ENCODE measurements around the gene MRPS34.

DNA sequence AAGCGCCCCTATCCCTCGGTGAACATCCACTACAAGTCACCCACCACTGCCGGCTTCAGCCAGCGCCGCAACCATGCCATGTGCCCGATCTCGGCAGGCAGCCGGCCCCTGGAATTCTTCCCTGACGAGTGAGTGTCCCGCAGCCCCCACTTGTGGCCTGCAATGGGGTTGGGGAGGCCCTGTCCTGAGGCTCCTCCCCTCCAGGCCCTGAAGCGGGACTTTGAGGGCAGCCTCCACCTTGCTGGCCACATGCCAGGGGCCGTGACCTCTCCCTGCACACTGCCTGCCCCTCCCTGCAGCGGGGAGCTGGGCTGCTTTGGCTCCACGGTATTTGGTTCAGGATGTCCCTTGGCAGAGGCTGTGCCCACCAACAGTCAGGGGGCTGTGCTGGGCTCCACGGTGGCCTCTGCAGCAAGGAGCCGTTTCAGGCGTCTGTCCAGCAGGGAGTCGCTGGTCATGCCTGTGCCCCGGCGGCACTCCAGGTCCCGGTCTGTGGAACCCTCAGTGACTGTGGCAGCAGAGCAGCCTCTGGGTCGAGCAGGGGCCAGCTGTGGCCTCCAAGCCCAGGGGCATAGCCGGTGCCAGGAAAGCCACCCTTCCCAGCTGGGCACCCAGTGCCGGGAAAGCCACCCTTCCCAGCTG is 9.9 kb downstream of the MRPS34 start:
- TF ChIP-seq MEF2A (IDR thresholded peaks at IDR 0.05; ENCODE audit: insufficient read depth, low read depth, low read length) (no peak), NRF1 (conservative IDR thresholded peaks at IDR 0.05; ENCODE audit: low read depth, low read length) (no peak), ZNF217 (IDR thresholded peaks at IDR 0.05) (no peak), EZH2 (IDR thresholded peaks at IDR 0.05; ENCODE audit: borderline replicate concordance, control insufficient read depth, low read depth, low read length) (no peak), POLR2AphosphoS5 (IDR thresholded peaks at IDR 0.05; ENCODE audit: low read length) (no peak), HDGF (IDR thresholded peaks at IDR 0.05) (no peak), NBN (IDR thresholded peaks at IDR 0.05) (no peak), KDM1A (IDR thresholded peaks at IDR 0.05; ENCODE audit: borderline replicate concordance) (no peak)
- TF ChIP-seq, protein P1, sequence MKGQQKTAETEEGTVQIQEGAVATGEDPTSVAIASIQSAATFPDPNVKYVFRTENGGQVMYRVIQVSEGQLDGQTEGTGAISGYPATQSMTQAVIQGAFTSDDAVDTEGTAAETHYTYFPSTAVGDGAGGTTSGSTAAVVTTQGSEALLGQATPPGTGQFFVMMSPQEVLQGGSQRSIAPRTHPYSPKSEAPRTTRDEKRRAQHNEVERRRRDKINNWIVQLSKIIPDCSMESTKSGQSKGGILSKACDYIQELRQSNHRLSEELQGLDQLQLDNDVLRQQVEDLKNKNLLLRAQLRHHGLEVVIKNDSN (IDR thresholded peaks at IDR 0.05; ENCODE audit: borderline replicate concordance, extremely low read length, insufficient read depth, low read depth, low read length): no peak

All from GM12878 (cell line).